GM12891 (cell line): Measurements from ENCODE around the gene CGN.

Experiments used
- POLR2AphosphoS5 ChIP-seq: IDR thresholded peaks from 2 replicates; pipeline ENCODE4 v1.6.1; 2011; ENCODE audit warnings: low read depth, low read length, control low read depth
- TAF1 ChIP-seq: IDR thresholded peaks from 2 replicates; pipeline ENCODE4 v1.6.1; 2011; ENCODE audit warnings: low read depth, low read length, control low read depth

- TF ChIP-seq TAF1, result no peak
- no peak for TF ChIP-seq POLR2AphosphoS5
Observed at GRCh38 chr1:151492120-151492519, 19.1 kb upstream of the CGN start.
